Subcutaneous abdominal adipose tissue (tissue), 5 donors: Measurements from ENCODE around the gene SLC8B1.

Experiments used
- H3K27ac ChIP-seq: one replicate; pipeline ENCODE4 v1.7.0; 2013; ENCODE audit warnings: low read depth, mild to moderate bottlenecking, inconsistent platforms, low read length, moderate library complexity
- H3K27me3 ChIP-seq, 5 donors: one replicate each; pipeline ENCODE4 v1.7.0; 2013; ENCODE audit warnings: low read length in 5 of 5, inconsistent platforms in 1 of 5; ENCODE audit not compliant: control insufficient read depth in 5 of 5, insufficient read depth in 4 of 5
- H3K36me3 ChIP-seq, 5 donors: one replicate each; pipeline ENCODE4 v1.7.0; 2013; ENCODE audit warnings: low read length in 5 of 5; ENCODE audit not compliant: control insufficient read depth in 5 of 5, insufficient read depth in 5 of 5
- H3K4me1 ChIP-seq, 5 donors: one replicate each; pipeline ENCODE4 v1.7.0; 2013; ENCODE audit warnings: low read length in 5 of 5, mild to moderate bottlenecking in 3 of 5, moderate library complexity in 1 of 5; ENCODE audit not compliant: control insufficient read depth in 5 of 5, insufficient read depth in 5 of 5
- H3K4me3 ChIP-seq, 5 donors: one replicate each; pipeline ENCODE4 v1.7.0; 2013; ENCODE audit warnings: low read length in 5 of 5, low read depth in 1 of 5
- H3K9ac ChIP-seq, 5 donors: one replicate each; pipeline ENCODE4 v1.7.0; 2013; ENCODE audit warnings: low read length in 5 of 5, mild to moderate bottlenecking in 4 of 5, moderate library complexity in 3 of 5
- H3K9me3 ChIP-seq, 5 donors: one replicate each; pipeline ENCODE4 v1.7.0; 2013; ENCODE audit warnings: low read length in 5 of 5; ENCODE audit not compliant: control insufficient read depth in 5 of 5
- donor health status: healthy.
- donor health status: healthy.
- donor health status: healthy.
- donor health status: healthy.
- donor health status: healthy.

SLC8B1 gene

DNA sequence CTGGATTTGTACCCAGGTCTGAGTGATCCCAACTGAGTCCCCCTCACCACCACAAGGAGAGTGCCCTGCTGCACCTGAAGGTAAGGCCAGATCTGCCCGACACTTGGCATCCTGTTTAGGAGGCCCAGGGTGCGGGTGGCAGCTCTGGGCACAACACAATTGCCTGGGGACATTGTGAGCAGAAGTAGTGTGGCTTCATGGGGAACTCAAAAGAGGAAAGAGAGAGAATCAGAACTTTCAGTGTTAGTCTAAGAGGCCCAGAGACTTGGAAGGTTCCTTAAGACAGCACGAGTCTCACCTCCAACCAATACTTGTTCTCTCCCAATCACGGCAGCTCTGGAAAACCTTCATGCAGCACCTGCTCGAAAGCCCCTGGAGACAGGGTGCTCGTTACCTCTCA is 6.6 kb upstream of the SLC8B1 start:
- no peaks in the 10 kb centered on the region for H3K27me3 ChIP-seq
- H3K9ac ChIP-seq: no peak overlapping the region
- no peaks in the 10 kb centered on the region for H3K4me1 ChIP-seq
- H3K9me3 ChIP-seq: no peaks in the 10 kb centered on the region
- H3K4me3 ChIP-seq: no peak overlapping the region
- no peak overlapping the region for H3K27ac ChIP-seq
- H3K36me3 ChIP-seq: no peaks in the 10 kb centered on the region

DNA sequence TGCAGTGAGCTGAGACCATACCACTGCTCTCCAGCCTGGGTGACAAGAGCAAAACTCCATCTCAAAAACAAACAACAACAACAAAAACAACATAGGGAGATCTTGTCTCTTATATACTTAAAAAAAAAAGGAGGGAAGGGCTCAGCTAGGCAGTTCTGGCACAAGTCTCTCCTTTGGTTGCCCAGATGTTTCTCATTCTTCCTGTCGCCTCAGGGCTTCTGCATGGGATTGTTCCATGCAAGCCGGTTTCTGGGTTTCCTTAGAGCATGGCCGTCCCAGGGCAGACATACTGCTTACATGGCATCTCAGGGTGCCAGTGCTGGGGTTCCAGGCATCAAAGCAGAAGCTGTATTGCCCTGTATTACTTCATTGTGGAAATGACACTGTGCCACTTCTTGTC is 5.2 kb upstream of the SLC8B1 start:
- H3K9me3 ChIP-seq: no peaks in the 10 kb centered on the region

DNA sequence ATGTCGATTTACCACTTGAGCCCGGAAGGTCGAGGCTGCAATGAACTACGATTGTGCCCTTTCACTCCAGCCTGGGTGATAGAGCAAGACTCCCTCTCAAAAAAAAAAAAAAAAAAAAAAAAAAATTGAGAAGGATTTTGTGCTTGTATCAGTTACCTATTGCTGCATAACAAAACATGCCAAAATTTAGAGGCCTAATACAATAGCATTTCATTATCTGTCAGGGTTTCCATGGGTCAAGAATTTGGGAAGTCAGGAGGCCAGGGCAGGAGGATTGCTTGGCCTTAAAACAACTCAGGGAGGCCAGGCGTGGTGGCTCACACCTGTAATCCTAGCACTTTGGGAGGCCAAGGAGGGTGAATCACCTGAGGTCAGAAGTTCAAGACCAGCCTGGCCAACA is 4.6 kb upstream of the SLC8B1 start:
- H3K4me3 ChIP-seq: no peak overlapping the region
- peaks cover 0 to 13% (median 7%) of the 10 kb centered on the region in 5 donors for H3K4me1 ChIP-seq
- H3K27ac ChIP-seq: no peak overlapping the region
- H3K36me3 ChIP-seq: no peaks in the 10 kb centered on the region
- no peaks in the 10 kb centered on the region for H3K9me3 ChIP-seq
- H3K27me3 ChIP-seq: no peaks in the 10 kb centered on the region
- no peak overlapping the region for H3K9ac ChIP-seq

More for the DNA sequence above, 5.2 kb upstream of the SLC8B1 start:
- H3K4me3 ChIP-seq: no peak overlapping the region
- no peak overlapping the region for H3K9ac ChIP-seq
- peaks cover 0 to 9% (median 5%) of the 10 kb centered on the region in 5 donors for H3K4me1 ChIP-seq
- H3K27ac ChIP-seq: no peak overlapping the region
- H3K27me3 ChIP-seq: no peaks in the 10 kb centered on the region
- H3K36me3 ChIP-seq: no peaks in the 10 kb centered on the region

DNA sequence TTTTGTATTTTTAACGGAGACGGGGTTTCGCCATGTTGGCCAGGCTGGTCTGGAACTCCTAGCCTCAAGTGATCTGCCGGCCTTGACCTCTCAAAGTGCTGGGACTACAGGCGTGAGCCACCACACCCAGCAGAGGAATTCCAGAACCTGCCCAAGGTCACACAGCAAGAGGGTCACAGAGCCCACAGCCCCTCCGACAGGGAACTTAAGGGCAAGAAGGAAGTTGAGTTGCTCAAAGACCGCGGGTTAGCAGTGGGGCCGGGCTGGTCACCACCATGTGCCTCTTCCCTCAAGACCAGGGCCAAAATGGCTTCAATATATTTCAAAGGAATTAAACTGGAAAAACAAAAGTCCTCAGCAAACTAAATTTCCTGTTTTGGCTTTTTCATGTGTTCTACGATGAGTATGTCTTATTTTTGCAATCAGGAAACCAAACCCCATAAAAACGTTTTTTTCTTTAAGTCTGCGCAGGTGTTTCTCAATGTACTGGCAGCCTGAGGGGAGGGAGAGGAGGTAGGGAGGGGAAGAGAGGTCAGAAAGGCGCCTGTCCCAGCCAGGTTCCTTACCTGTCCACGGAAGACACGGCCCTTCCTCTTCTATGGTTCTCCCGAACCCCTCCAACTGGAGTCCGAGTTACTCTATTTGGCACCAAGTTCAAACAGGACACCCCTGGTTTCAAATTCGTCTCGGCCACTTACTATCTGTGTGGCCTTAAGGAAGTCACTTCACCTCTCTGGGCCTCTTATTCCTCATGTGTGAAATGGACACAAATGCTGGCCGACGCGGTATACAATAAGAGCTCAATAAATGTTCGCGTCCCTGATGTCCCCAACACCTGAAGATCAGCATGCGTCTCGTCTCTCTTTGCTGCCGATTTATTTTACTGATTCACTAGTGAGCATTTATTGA is 778 bp downstream of the SLC8B1 start:
- Histone ChIP-seq H3K4me1 (peaks cover 2 to 42% (median 29%) of the 10 kb centered on the region in 5 donors), H3K9me3 (no peaks in the 10 kb centered on the region), H3K36me3 (peaks cover 0 to 36% (median 17%) of the 10 kb centered on the region in 5 donors), H3K27me3 (no peaks in the 10 kb centered on the region), H3K27ac (peak overlapping the region; percentile 67), H3K4me3 (peak overlapping the region; percentile 84 to 95 (median 87)), H3K9ac (peak overlapping the region; percentile 84 to 92 (median 84))

DNA sequence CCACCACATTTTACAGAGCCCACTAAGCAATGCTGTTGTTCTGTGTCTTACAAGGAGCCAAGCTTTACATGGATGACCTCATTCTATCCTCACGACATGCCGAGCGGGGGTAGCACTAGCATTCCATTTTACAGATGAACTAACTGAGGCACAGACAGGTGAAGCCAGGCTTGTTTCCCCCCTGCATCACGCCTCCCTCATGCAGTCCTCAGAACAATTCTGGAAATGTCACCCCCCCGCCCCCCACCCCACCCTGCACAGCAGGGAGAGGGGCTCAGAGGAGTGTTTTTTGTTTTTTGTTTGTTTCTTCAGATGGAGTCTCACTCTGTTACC is 1.5 kb downstream of the SLC8B1 start:
- H3K9ac ChIP-seq: peak overlapping the region in 2 of 5 donors; percentile 43 to 48
- H3K27ac ChIP-seq: peak overlapping the region; percentile 11
- peak overlapping the region; percentile 38 to 95 (median 84) for H3K4me3 ChIP-seq

DNA sequence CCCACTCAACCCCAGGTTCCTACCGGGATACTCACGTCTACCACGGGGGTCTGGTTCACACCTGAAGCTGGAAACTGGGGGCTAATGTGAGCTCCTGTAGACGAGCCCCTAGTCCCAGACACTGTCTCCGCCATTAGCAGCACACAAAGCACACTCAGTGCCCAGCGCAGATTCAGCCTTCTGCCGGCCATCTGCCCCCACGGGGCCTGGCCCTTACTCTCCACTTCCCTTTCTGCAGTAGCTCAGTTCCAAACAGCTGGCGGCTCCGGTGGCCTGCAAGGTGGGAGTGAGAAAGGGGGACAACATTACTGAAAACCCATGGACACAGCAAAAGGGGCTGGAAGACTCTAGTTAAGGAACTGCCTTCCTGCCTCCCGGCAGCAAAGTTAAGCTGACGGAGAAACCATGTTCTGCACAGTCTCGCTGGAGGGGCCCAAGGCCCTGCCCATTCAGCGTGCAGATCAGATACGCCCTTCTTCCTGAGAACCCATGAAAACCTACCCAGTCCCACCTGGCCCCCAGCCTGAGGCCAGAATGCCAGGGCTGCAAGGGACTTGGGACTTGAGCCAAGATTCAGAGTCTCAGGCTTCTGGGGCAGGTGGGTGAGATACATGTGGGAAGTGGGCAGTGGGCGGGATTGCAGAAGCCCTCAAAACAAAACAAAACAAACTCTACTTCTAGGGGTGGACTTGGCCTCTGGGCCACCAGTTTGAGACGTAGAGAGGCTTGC is 2.1 kb downstream of the SLC8B1 start:
- peaks cover 0 to 40% (median 17%) of the 10 kb centered on the region in 5 donors for H3K36me3 ChIP-seq
- H3K27ac ChIP-seq: peak overlapping the region; percentile 11
- H3K4me3 ChIP-seq: peak overlapping the region; percentile 38 to 95 (median 84)
- H3K4me1 ChIP-seq: peaks cover 2 to 45% (median 29%) of the 10 kb centered on the region in 5 donors
- H3K9me3 ChIP-seq: no peaks in the 10 kb centered on the region
- no peaks in the 10 kb centered on the region for H3K27me3 ChIP-seq
- H3K9ac ChIP-seq: peak overlapping the region in 4 of 5 donors; percentile 19 to 55 (median 46)

More for the DNA sequence above, 1.5 kb downstream of the SLC8B1 start:
- H3K9me3 ChIP-seq: no peaks in the 10 kb centered on the region
- peaks cover 2 to 45% (median 29%) of the 10 kb centered on the region in 5 donors for H3K4me1 ChIP-seq
- H3K36me3 ChIP-seq: peaks cover 0 to 40% (median 17%) of the 10 kb centered on the region in 5 donors
- no peaks in the 10 kb centered on the region for H3K27me3 ChIP-seq

DNA sequence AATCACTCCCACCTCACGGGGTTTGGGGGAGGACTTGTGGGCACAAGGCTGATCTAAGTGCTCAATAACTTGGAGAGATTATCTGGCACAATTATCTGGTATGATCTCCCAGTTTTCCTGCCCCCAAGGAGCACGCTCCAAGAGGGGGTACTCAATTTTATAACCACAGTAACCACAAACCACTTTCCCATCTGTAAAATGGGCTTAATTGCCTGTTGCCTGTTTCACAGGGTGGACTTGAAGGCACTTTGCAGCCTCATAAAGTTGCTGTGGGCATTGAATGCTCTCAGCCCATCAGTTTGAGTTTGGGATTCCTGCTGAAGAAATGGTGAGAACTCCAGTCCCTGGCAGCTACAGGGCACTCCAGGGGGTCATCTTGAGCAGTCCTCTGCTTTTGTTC is 4.4 kb downstream of the SLC8B1 start:
- peaks cover 4 to 58% (median 48%) of the 10 kb centered on the region in 5 donors for H3K4me1 ChIP-seq
- H3K9me3 ChIP-seq: no peaks in the 10 kb centered on the region
- H3K27ac ChIP-seq: no peak overlapping the region
- no peak overlapping the region for H3K4me3 ChIP-seq
- H3K27me3 ChIP-seq: no peaks in the 10 kb centered on the region
- H3K36me3 ChIP-seq: peaks cover 0 to 40% (median 17%) of the 10 kb centered on the region in 5 donors
- H3K9ac ChIP-seq: no peak overlapping the region

DNA sequence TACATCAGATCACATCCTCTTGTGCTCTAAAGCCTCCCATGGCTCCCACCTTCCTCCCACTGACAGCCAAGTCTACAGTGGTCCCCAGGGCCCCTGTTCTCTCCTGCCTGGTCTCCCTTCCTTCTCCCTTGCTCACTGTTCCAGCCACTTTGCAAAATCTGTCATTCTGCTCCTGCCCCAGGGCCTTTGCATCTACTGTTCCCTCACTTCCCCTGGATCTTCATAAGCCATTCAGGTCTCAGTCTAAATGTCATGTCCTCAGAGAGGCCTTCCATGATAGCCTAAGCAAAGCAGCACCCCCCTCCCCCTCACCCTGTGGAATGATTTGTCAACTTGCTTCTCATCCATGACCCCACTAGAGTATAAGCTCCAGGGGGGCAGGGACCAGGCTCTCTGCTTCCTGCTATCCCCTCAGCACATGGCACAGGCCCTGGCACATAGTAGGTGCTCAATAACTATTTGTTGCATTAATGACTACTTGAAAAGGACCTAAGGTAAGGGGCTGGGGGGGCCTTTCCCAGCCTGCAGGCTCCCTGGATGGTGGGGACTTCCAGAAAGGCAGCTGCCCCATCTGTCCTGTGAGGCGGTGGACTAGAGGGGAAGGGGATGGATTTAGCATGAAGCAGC is 5.0 kb downstream of the SLC8B1 start:
- H3K4me3 ChIP-seq: no peak overlapping the region
- H3K27me3 ChIP-seq: no peaks in the 10 kb centered on the region
- peaks cover 0 to 40% (median 17%) of the 10 kb centered on the region in 5 donors for H3K36me3 ChIP-seq
- no peaks in the 10 kb centered on the region for H3K9me3 ChIP-seq
- H3K9ac ChIP-seq: no peak overlapping the region
- no peak overlapping the region for H3K27ac ChIP-seq
- peaks cover 4 to 53% (median 44%) of the 10 kb centered on the region in 5 donors for H3K4me1 ChIP-seq

- no peaks in the 10 kb centered on the region for H3K27me3 ChIP-seq
- peaks cover 4 to 46% (median 39%) of the 10 kb centered on the region in 5 donors for H3K4me1 ChIP-seq
- no peak overlapping the region for H3K9ac ChIP-seq
- no peaks in the 10 kb centered on the region for H3K9me3 ChIP-seq
- H3K4me3 ChIP-seq: no peak overlapping the region
- no peak overlapping the region for H3K27ac ChIP-seq
- peaks cover 0 to 40% (median 17%) of the 10 kb centered on the region in 5 donors for H3K36me3 ChIP-seq
These were observed 5.7 kb downstream of the SLC8B1 start for GRCh38 chr12:113329022-113329790.
